H1 (cell line): ENCODE results near the gene CERT1. TPM values are rescaled to one million over a fixed set of nuclear protein-coding genes. Genes with fewer than 3 reads are reported as not detected.

Source experiments
- CTCF ChIA-PET: fragments of 300-600 bp; sonication (Branson Sonifier 250); formaldehyde crosslinking; loops from one replicate; lab custom pipeline; 2021; ENCODE audit not compliant: partially characterized antibody; lab: Charles Lee
- POLR2A ChIA-PET: fragments of 300-600 bp; sonication (Branson Sonifier 250); formaldehyde crosslinking; loops from one replicate; lab custom pipeline; 2021; ENCODE audit warnings: inconsistent platforms; ENCODE audit not compliant: partially characterized antibody; lab: Charles Lee
- DNase-seq, 2 experiments: peaks; one replicate each; pipeline versions ENCODE4 v3.0.0 to v3.0.0-alpha.2; 2010 to 2022; ENCODE audit warnings: low spot score in 2 of 2, low read depth in 1 of 2, mixed read lengths in 1 of 2
- FAIRE-seq: peaks from 2 replicates; lab custom pipeline; 2011; peaks lifted over from hg19 to GRCh38; lab: Jason Lieb, UNC
- H2AFZ ChIP-seq: 2 replicates; pipeline ENCODE4 v1.8.1; 2012; ENCODE audit warnings: low read length, inconsistent platforms
- H2AK5ac ChIP-seq: 2 replicates; pipeline ENCODE4 v1.6.1; 2013; ENCODE audit warnings: low read depth, low read length
- H2BK120ac ChIP-seq: replicated peaks from 2 replicates; pipeline ENCODE3; 2013; ENCODE audit warnings: low read depth, low read length, inconsistent platforms
- H2BK12ac ChIP-seq: 2 replicates; pipeline ENCODE4 v1.6.1; 2013; ENCODE audit warnings: low read depth, low read length
- H2BK15ac ChIP-seq: 2 replicates; pipeline ENCODE4 v1.6.1; 2013; ENCODE audit warnings: low read length
- H2BK20ac ChIP-seq: 2 replicates; pipeline ENCODE4 v1.6.1; 2013; ENCODE audit warnings: low read length
- H2BK5ac ChIP-seq: 2 replicates; pipeline ENCODE4 v1.6.1; 2013; ENCODE audit warnings: low read depth, low read length
- H3K14ac ChIP-seq: 2 replicates; pipeline ENCODE4 v1.6.1; 2013; ENCODE audit warnings: inconsistent platforms; ENCODE audit not compliant: insufficient read length
- H3K18ac ChIP-seq: 2 replicates; pipeline ENCODE4 v1.6.1; 2013; ENCODE audit warnings: low read length; ENCODE audit errors: extremely low read depth
- H3K23ac ChIP-seq: 2 replicates; pipeline ENCODE4 v1.6.1; 2013; ENCODE audit warnings: inconsistent platforms; ENCODE audit not compliant: insufficient read length
- H3K23me2 ChIP-seq: 2 replicates; pipeline ENCODE4 v1.6.1; 2013; ENCODE audit warnings: low read depth, low read length
- H3K27ac ChIP-seq: 2 replicates; pipeline ENCODE4 v1.6.1; 2011; ENCODE audit warnings: low read depth, low read length, inconsistent platforms
- H3K27me3 ChIP-seq, 4 experiments: replicated peaks in 1 of 4; 1 replicate in 1 of 4; 2 replicates in 3 of 4; pipeline versions ENCODE4 v1.6.1 to v1.8.1; 2011 to 2013; ENCODE audit warnings: low read length in 3 of 4, mild to moderate bottlenecking in 3 of 4, inconsistent platforms in 2 of 4, mixed read lengths in 2 of 4, moderate library complexity in 1 of 4; ENCODE audit not compliant: control insufficient read depth in 3 of 4, insufficient read depth in 3 of 4; ENCODE audit errors: extremely low read depth in 1 of 4
- H3K36me3 ChIP-seq, 4 experiments: 2 replicates each; pipeline versions ENCODE4 v1.6.1 to v1.8.1; 2011 to 2013; ENCODE audit warnings: mild to moderate bottlenecking in 4 of 4, low read length in 3 of 4, moderate library complexity in 2 of 4, control low read depth in 1 of 4, inconsistent platforms in 1 of 4; ENCODE audit not compliant: insufficient read depth in 4 of 4, control insufficient read depth in 2 of 4
- H3K4ac ChIP-seq: replicated peaks from 2 replicates; pipeline ENCODE3; 2013; ENCODE audit warnings: low read length, low read depth, mixed read lengths, inconsistent platforms; ENCODE audit not compliant: insufficient read length
- H3K4me1 ChIP-seq, 4 experiments: replicated peaks in 1 of 4; 1 replicate in 1 of 4; 2 replicates in 3 of 4; pipeline versions ENCODE4 v1.6.1 to v1.8.1; 2011 to 2013; ENCODE audit warnings: low read length in 3 of 4, inconsistent platforms in 2 of 4, mixed read lengths in 1 of 4; ENCODE audit not compliant: insufficient read depth in 4 of 4, control insufficient read depth in 3 of 4
- H3K4me2 ChIP-seq, 2 experiments: 2 replicates each; pipeline versions ENCODE4 v1.6.1 to v1.8.1; 2011 to 2013; ENCODE audit warnings: low read depth in 2 of 2, low read length in 2 of 2, control low read depth in 1 of 2, inconsistent platforms in 1 of 2, mild to moderate bottlenecking in 1 of 2; ENCODE audit not compliant: insufficient read depth in 1 of 2
- H3K4me3 ChIP-seq, 4 experiments: fragments of 200-600, 300-600 bp in 1 of 4; sonication (generic), shearing (Covaris generic), sonication (Bioruptor Twin) in 1 of 4; 2 replicates each; pipeline versions ENCODE4 v1.5.1 to v1.8.1; 2011 to 2016; ENCODE audit warnings: low read length in 4 of 4, low read depth in 3 of 4, control low read depth in 2 of 4, inconsistent platforms in 2 of 4, mild to moderate bottlenecking in 2 of 4, mixed read lengths in 1 of 4, moderate library complexity in 1 of 4; ENCODE audit not compliant: insufficient read depth in 2 of 4; ENCODE audit errors: extremely low read depth in 1 of 4
- H3K56ac ChIP-seq: replicated peaks from 2 replicates; pipeline ENCODE3; 2013; ENCODE audit warnings: low read depth, mild to moderate bottlenecking, mixed read lengths, low read length, inconsistent platforms; ENCODE audit not compliant: insufficient read length
- H3K79me1 ChIP-seq: 2 replicates; pipeline ENCODE4 v1.6.1; 2013; ENCODE audit warnings: low read depth, low read length, control low read depth
- H3K79me2 ChIP-seq, 2 experiments: 2 replicates each; pipeline versions ENCODE4 v1.6.1 to v1.8.1; 2012 to 2013; ENCODE audit warnings: low read length in 2 of 2, mild to moderate bottlenecking in 2 of 2, inconsistent platforms in 1 of 2; ENCODE audit not compliant: insufficient read depth in 2 of 2, control insufficient read depth in 1 of 2
- H3K9ac ChIP-seq, 4 experiments: replicated peaks in 1 of 4; 1 replicate in 1 of 4; 2 replicates in 3 of 4; pipeline versions ENCODE4 v1.6.1 to v1.8.1; 2011 to 2013; ENCODE audit warnings: low read depth in 3 of 4, low read length in 3 of 4, control low read depth in 2 of 4, mild to moderate bottlenecking in 2 of 4, moderate library complexity in 2 of 4, inconsistent platforms in 1 of 4; ENCODE audit errors: extremely low read depth in 1 of 4
- H3K9me3 ChIP-seq, 2 experiments: 2 replicates each; pipeline versions ENCODE4 v1.6.1 to v1.8.1; 2012 to 2013; ENCODE audit warnings: mild to moderate bottlenecking in 2 of 2, moderate library complexity in 2 of 2, control low read depth in 1 of 2, inconsistent platforms in 1 of 2, low read depth in 1 of 2, low read length in 1 of 2, mixed read lengths in 1 of 2; ENCODE audit not compliant: insufficient read depth in 2 of 2
- H4K20me1 ChIP-seq, 2 experiments: replicated peaks in 1 of 2; 2 replicates each; pipeline versions ENCODE3 to v1.8.1; 2011 to 2013; ENCODE audit warnings: inconsistent platforms in 2 of 2, low read length in 2 of 2, mild to moderate bottlenecking in 1 of 2; ENCODE audit not compliant: insufficient read depth in 2 of 2, control insufficient read depth in 1 of 2
- H4K5ac ChIP-seq: 2 replicates; pipeline ENCODE4 v1.6.1; 2013; ENCODE audit warnings: low read length, low read depth, mixed read lengths, inconsistent platforms; ENCODE audit not compliant: insufficient read length
- H4K8ac ChIP-seq: 2 replicates; pipeline ENCODE4 v1.8.0; 2013; ENCODE audit warnings: mild to moderate bottlenecking, moderate library complexity, low read length, inconsistent platforms; ENCODE audit not compliant: insufficient read depth; ENCODE audit errors: extremely low read depth
- H4K91ac ChIP-seq: replicated peaks from 2 replicates; pipeline ENCODE3; 2013; ENCODE audit warnings: low read length, mixed read lengths, inconsistent platforms; ENCODE audit not compliant: insufficient read length
- FOSL1 ChIP-seq: IDR thresholded peaks from 2 replicates; pipeline ENCODE4 v1.6.1; 2011; ENCODE audit warnings: mild to moderate bottlenecking, low read depth, low read length, moderate library complexity; ENCODE audit not compliant: insufficient read depth
- POLR2AphosphoS5 ChIP-seq: IDR thresholded peaks from 2 replicates; pipeline ENCODE4 v1.6.1; 2011; ENCODE audit warnings: low read depth, low read length
- SAP30 ChIP-seq: fragments of 300-600 bp; sonication (generic); IDR thresholded peaks from 2 replicates; pipeline ENCODE4 v1.7.1; 2012; ENCODE audit warnings: low read length, moderate library complexity, mild to moderate bottlenecking, inconsistent platforms; ENCODE audit not compliant: insufficient read depth, insufficient replicate concordance
- YY1 ChIP-seq: IDR thresholded peaks from 2 replicates; pipeline ENCODE4 v1.6.1; 2011; ENCODE audit warnings: low read depth, mild to moderate bottlenecking, low read length
- WGBS, 2 experiments: shearing (Covaris generic) in 1 of 2; methylation state at CpG; one replicate each; pipeline versions ENCODE4 v1.1.6 to v1.1.7; 2013 to 2015; ENCODE audit warnings: low lambda C conversion rate in 2 of 2, mixed read lengths in 2 of 2, inconsistent platforms in 1 of 2, low coverage in 1 of 2, missing lambda C conversion rate in 1 of 2; ENCODE audit not compliant: insufficient replicate concordance in 2 of 2, insufficient coverage in 1 of 2, insufficient read length in 1 of 2; ENCODE audit errors: extremely low coverage in 1 of 2, missing lambda C conversion rate in 1 of 2; 5-methylcytosine and 5-hydroxymethylcytosine counted together
- polyA plus RNA-seq, 7 experiments: library from polyadenylated mRNA; depleted of rRNA in 3 of 7; stranded (reverse) in 5 of 7; unstranded in 2 of 7; fragments of >200 nt in 5 of 7; fragments of 200-250 nt in 2 of 7; gene quantifications; 1 replicate in 5 of 7; 2 replicates in 1 of 7; 4 replicates in 1 of 7; pipeline versions ENCODE4 v1.2.1 to v1.2.3, GENCODE V29; 2011 to 2013; ENCODE audit warnings: missing spikeins in 2 of 7, mixed read lengths in 2 of 7
- total RNA-seq: library from RNA; stranded (reverse); fragmentation: NEBNext Ultra II Directional; extraction: Animal tissue kit (Norgen Biotek cat#: 25700); gene quantifications from 2 replicates; pipeline ENCODE4 v1.2.1, GENCODE V29; 2021

Gene CERT1
- total and polyA plus RNA-seq, 2 of the 8 experiments (the other 6 are each of a cell fraction or from before 2014, with no cell fraction given) = 7.8 to 55.3 TPM

GRCh38 chr5:75389430-75389829 lies 122.0 kb downstream of the CERT1 start:
- Histone ChIP-seq H4K20me1 (no peaks in the 10 kb centered on the region), H4K8ac (no peak overlapping the region), H3K27ac (no peak overlapping the region), H3K56ac (no peak overlapping the region), H2BK12ac (no peak overlapping the region), H3K9me3 (no peaks in the 10 kb centered on the region), H3K4ac (no peak overlapping the region), H3K4me1 (no peaks in the 10 kb centered on the region), H4K5ac (no peak overlapping the region), H3K4me3 (no peak overlapping the region), H4K91ac (no peak overlapping the region), H3K14ac (no peak overlapping the region), H2AFZ (no peak overlapping the region), H3K23me2 (no peaks in the 10 kb centered on the region), H2BK5ac (no peak overlapping the region), H3K27me3 (no peaks in the 10 kb centered on the region), H3K9ac (no peak overlapping the region), H3K36me3 (peaks cover 0 to 8% (median 0%) of the 10 kb centered on the region in 4 experiments; a peak in 1 of 8 replicates), H2BK20ac (no peak overlapping the region), H3K23ac (no peak overlapping the region), H3K79me2 (no peaks in the 10 kb centered on the region), H2AK5ac (no peak overlapping the region), H3K18ac (no peak overlapping the region), H3K79me1 (no peaks in the 10 kb centered on the region), H3K4me2 (no peak overlapping the region), H2BK120ac (no peak overlapping the region), H2BK15ac (no peak overlapping the region)
- POLR2A ChIA-PET = no interaction called here
- no peak for TF ChIP-seq FOSL1
- no peak for TF ChIP-seq SAP30
- no peak for TF ChIP-seq POLR2AphosphoS5
- TF ChIP-seq YY1 = no peak
- no peak for DNase-seq
- CTCF ChIA-PET = no interaction called here
- FAIRE-seq = no peak
- 85% methylated on average over 2 of the region's 2 CpGs; no CpG with 5 or more reads in 1 of the 2 experiments for WGBS, 2 experiments
